ENCODE data around the gene ZNF195.
"Not testable (repeated sequence)": the region's sequence is repeated elsewhere in the genome, so short reads cannot be mapped to it uniquely, and the experiment has no call there.

The ZNF195 gene

GRCh38 chr11:3378426-3379423, at the start of gene ZNF195:
TSS of gene ZNF195 (minus strand) at chr11:3379146. CDS start at chr11:3379040, 106 bp downstream.
- peak; percentile 61 for DNase-seq (ENCODE audit: low read depth, low spot score)

- not testable (repeated sequence) for DNase-seq (ENCODE audit: low read depth, low spot score)
Measured at GRCh38 chr11:3428076-3428475, 49.1 kb upstream of the ZNF195 start.

DNA sequence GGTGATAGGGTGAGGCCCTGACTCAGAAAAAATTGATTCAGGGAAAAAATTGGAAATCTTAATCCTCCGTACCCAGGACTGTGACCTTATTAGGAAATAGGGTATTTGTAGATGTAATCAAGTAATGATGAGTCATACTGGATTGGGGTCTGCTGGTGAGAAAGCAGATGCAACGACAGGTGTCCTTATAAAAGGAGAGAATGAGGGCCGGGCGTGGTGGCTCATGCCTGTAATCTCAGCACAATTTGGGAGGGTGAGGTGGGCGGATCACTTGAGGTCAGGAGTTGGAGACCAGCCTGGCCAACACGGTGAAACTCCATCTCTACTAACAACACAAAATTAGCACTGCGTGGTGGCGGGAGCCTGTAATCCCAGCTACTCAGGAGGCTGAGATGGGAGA, 47.6 kb upstream of the ZNF195 start:
- not testable (repeated sequence) for DNase-seq (ENCODE audit: low read depth, low spot score)

GRCh38 chr11:3423928-3424327, 45.0 kb upstream of the ZNF195 start:
- DNase-seq (ENCODE audit: low read depth, low spot score), result not testable (repeated sequence)

- not testable (repeated sequence) for DNase-seq (ENCODE audit: low read depth, low spot score)
Measured at GRCh38 chr11:3423138-3423731, 44.3 kb upstream of the ZNF195 start.

DNA sequence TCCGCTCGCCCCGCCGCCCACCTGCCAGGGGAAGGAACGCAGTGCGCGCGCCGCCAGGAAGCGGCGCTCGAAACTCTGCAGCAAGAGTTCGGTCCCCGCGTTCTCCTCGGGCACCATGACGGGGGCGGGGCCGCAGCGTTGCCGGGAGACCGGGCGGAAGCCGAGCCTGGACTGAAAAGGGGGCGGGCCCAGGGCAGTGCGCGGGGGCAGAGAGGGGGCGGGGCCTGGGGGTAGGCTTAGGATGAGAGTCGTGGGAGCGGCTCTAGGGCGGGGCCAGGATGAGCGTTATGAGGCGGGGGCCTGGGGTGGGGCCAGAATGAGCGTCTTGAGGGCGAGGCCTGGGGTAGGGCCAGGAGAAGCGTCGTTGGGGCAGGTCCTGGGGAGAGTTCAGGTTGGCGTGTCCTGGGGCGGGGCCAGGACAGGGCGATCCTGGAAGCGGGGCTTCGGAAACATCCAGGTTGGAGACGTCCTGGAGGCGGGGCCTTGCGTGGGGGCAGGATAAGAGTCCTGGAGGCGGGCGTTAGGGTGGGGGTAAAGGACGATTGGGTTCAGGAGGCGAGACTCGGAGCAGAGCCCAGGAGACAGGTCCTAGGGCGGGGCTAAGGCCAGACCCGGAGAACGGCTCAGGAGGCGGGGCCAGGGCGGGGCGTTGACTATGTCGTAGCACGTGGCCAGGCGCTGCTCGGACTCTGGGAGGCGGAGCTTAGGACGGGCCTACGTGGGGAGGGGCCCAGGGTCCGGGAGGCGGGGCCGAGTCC, 43.6 kb upstream of the ZNF195 start:
- peak; percentile 89 for DNase-seq (ENCODE audit: low read depth, low spot score)

DNA sequence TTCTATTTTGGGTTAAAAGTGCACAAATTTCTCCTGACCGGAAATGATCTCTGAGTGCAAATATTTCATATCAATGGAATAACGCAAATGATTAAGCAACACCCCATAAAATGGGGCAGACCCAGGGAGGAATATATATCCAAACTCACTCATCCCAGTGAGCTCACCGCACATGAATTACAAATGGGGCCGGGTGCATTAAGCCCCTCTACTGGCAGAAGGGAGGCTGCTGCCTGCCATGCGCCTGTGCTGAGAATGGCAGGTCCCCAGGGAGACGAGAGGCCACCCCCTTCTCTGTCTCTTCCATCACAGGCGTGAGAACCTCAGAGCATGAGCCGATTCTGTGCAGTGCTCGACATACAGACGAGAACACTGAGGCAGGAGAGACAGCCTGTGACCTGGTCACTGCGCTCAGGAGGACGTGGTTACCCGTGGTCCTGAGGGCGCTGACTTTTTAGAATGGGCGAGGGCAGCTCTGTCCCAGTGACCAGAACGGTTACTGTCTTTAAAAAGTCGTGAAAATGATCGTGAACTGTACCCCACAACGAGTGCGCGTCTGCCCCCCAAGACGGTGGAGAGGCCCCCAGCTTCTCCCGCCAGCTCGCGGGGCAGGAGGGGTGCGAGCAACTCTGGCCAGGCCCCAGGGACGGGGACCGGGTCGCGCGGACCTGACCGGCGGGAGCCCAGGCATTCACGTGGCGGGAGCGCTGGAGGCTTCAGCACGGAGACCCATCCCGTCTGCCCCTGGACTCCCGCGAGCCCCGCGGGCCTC, 42.8 kb upstream of the ZNF195 start:
- DNase-seq (ENCODE audit: low read depth, low spot score), result not testable (repeated sequence)

GRCh38 chr11:3420281-3421042, 41.5 kb upstream of the ZNF195 start:
- DNase-seq (ENCODE audit: low read depth, low spot score), result not testable (repeated sequence)

DNA sequence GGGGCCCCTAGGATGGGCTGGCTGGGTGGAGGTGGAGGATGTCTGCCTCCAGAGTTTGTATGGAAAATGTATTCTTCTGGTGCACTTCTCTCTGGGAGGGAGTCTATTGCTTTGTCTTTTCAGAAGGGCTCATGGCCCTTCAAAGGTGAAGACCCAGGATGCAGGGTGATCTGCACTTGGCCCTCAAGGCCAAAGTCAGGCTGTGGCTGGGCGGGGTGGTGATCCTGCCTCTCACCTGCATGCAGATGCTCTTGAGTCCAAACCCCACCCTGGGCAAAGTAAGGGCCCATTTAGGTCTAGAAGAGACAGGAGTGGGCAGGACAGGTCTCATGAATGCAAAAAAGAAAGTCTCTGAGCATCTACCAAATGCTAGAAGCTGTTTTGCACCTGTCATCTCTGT, 40.5 kb upstream of the ZNF195 start:
- not testable (repeated sequence) for DNase-seq (ENCODE audit: low read depth, low spot score)

DNA sequence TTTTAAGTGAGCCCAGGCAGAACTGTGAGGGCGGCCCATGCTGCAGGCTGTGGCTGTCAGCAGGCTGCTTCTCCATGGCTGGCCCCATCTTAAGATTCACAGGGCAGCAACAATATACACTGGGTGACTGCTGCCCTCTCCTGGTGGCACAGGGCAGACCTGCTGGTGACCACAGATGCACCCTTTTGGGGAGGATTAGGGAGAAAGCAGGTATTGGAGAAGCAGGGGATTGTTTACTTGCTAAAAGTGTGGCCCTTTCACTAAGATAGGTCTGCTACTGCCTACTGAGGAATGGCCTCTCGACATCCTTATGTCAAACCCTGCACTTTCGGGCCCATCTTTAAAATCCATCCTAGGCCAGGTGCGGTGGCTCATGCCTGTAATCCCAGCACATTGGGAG, 38.1 kb upstream of the ZNF195 start:
- not testable (repeated sequence) for DNase-seq (ENCODE audit: low read depth, low spot score)

GRCh38 chr11:3415301-3415700, 36.4 kb upstream of the ZNF195 start:
- DNase-seq (ENCODE audit: low read depth, low spot score), result not testable (repeated sequence)

GRCh38 chr11:3413666-3414065, 34.7 kb upstream of the ZNF195 start:
- not testable (repeated sequence) for DNase-seq (ENCODE audit: low read depth, low spot score)

- DNase-seq (ENCODE audit: low read depth, low spot score), result no peak
Measured at GRCh38 chr11:3412837-3413236, 33.9 kb upstream of the ZNF195 start.

DNA sequence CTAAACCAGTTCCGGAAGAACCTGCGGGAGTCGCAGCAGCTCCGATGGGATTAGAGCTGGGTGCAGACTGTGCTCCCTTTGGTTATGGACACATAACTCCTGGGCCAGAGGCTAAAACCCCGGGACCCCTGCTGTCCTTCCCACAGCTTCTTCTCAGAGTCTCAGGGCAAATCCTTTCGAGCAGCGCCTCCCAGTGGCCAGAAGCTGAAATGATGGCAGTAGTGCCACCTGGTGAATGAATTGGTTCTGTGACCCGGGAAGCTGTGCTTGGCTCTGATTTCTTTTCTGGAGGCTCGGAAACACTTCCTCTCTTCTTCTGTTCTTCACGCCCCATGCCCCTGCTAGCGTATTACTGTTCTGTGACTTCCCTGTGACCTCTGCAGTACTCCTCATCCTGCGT, 29.8 kb upstream of the ZNF195 start:
- DNase-seq (ENCODE audit: low read depth, low spot score), result not testable (repeated sequence)

DNA sequence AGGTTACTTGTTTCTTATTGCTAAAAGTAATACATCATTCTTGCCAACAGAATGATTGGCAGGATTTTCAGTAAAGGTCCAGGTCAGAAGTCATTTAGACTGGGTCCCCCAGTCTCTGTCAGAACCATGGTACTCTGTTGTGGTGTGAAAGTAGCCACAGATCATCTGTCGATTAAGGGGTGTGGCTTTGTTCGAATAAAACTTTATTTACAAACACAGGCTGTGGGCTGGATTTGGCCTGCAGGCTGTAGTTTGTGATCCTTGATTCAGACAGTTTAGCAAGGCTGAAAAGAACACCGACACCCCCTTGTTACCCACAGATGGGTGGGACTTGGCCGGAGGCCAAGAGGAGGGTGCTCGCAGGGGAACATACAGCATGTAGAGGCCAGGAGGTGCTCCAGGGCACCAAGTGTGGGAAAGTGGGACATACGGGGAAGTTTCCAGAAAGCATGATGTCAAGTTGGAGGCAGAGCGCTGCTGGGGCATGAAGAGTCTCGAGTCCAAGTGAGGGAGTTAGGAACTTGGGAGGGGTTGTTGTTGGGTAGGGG, 29.2 kb upstream of the ZNF195 start:
- DNase-seq (ENCODE audit: low read depth, low spot score), result not testable (repeated sequence)

GRCh38 chr11:3406937-3407336, 28.0 kb upstream of the ZNF195 start:
- DNase-seq (ENCODE audit: low read depth, low spot score), result not testable (repeated sequence)

GRCh38 chr11:3406223-3406875, 27.4 kb upstream of the ZNF195 start:
- not testable (repeated sequence) for DNase-seq (ENCODE audit: low read depth, low spot score)

DNA sequence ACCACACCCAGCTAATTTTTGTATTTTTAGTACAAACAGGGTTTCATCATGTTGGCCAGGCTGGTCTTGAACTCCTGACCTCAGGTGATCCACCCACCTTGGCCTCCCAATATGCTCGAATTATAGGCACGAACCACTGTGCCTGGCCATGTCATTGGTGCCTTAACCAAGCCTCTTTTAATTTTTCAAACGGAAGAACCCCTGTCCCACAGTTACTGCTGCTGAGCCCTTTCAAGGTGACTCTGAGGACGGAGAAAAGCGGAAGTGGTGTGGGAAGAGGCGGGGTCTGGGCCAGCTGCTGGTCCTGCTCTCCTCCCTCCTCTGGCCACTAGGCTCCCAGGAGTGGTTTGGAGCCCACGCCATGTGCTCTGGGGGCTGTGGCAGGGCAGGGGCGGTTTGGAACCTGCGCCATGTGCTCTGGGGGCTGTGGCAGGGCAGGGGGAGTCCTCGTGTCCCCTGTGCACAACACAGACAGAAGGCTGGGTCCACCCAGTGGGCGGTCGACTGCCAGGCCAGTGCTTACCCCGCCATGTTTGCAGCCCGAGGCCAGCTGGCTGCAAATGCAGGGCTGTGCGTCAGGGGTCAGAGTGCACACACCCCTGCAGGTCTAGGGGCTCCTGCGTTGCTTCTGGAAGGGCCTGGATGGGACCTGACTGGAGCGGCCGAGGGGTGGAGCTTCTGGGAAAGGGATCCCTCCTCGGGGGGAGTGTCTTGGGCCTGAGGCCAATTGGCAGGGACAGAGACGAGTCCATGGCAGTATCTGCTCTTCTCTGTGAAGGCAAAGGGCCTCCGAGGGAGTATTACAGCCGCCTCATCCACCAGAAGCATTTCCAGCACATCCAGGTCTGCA, 25.4 kb upstream of the ZNF195 start:
- DNase-seq (ENCODE audit: low read depth, low spot score), result not testable (repeated sequence)

- DNase-seq (ENCODE audit: low read depth, low spot score), result not testable (repeated sequence)
Measured at GRCh38 chr11:3402861-3403250, 23.9 kb upstream of the ZNF195 start.

Data from brain pericyte (primary cell).